Measurements from ENCODE around the gene ADK. TPM values are rescaled to one million over a fixed set of nuclear protein-coding genes. Genes with fewer than 3 reads are reported as not detected.

Gene ADK
- total and polyA plus RNA-seq, 2 of the 13 experiments (the other 11 are each of a cell fraction or from before 2014, with no cell fraction given), result 48.6 to 79.1 TPM

GRCh38 chr10:74379474-74379873, 228.5 kb downstream of the ADK start (continued):
- no peak for TF ChIP-seq HOMEZ (CRISPR knock-in tag; IDR thresholded peaks at IDR 0.05; ENCODE audit: low read depth)

GRCh38 chr10:74380795-74381194, 229.8 kb downstream of the ADK start:
- ATAC-seq (no peak), DNase-seq (ENCODE audit: low spot score) (no peak), FAIRE-seq (no peak)
- POLR2A ChIA-PET, result no interaction called here
- Histone ChIP-seq H3K4me3 (replicated peaks in 1 of 3; ENCODE audit: insufficient read depth in 1 of 3, low read depth in 2 of 3, low read length in 3 of 3) (no peak overlapping the region), H3K27me3 (ENCODE audit: control insufficient read depth in 1 of 2, insufficient read depth in 2 of 2, low read length in 2 of 2) (no peaks in the 10 kb centered on the region), H3K4me1 (ENCODE audit: insufficient read depth, low read length) (peaks cover 18% of the 10 kb centered on the region), H3K27ac (ENCODE audit: extremely low read length, insufficient read depth, low read length) (no peak overlapping the region), H3K79me2 (ENCODE audit: insufficient read depth, low read length) (peaks cover 2% of the 10 kb centered on the region), H3K9ac (ENCODE audit: insufficient read depth, low read depth, low read length) (no peak overlapping the region), H2AFZ (ENCODE audit: low read length) (no peak overlapping the region), H3K36me3 (replicated peaks in 1 of 2; ENCODE audit: control insufficient read depth in 1 of 2, insufficient read depth in 2 of 2, low read length in 2 of 2) (no peaks in the 10 kb centered on the region), H4K20me1 (ENCODE audit: insufficient read depth, low read length) (no peaks in the 10 kb centered on the region), H3K4me2 (ENCODE audit: low read depth, low read length) (no peak overlapping the region), H3K9me3 (ENCODE audit: low read length) (no peaks in the 10 kb centered on the region)
- in situ Hi-C loops (cut with HindIII; ENCODE audit: extremely low pct_ligation_motif_present, low pct_unique_long_range_greater_than_20kb) (no loop called here), intact Hi-C loops (cut with micrococcal nuclease; ENCODE audit: unreplicated experiment) (no loop called here)
- CTCF ChIA-PET (ENCODE audit: low intra/inter-chr PET ratio, low total read pairs), result no interaction called here
- no TSS peak for BruUV-seq (replicated peaks)
- WGBS (ENCODE audit: low lambda C conversion rate), result 100% methylated on average over 1 of the region's 1 CpG
- TF ChIP-seq RFX1 (IDR thresholded peaks at IDR 0.05) (peak; percentile 33; the same call in 1 of the 2 replicates), ZSCAN29 (CRISPR knock-in tag; conservative IDR thresholded peaks at IDR 0.05) (no peak)

DNA sequence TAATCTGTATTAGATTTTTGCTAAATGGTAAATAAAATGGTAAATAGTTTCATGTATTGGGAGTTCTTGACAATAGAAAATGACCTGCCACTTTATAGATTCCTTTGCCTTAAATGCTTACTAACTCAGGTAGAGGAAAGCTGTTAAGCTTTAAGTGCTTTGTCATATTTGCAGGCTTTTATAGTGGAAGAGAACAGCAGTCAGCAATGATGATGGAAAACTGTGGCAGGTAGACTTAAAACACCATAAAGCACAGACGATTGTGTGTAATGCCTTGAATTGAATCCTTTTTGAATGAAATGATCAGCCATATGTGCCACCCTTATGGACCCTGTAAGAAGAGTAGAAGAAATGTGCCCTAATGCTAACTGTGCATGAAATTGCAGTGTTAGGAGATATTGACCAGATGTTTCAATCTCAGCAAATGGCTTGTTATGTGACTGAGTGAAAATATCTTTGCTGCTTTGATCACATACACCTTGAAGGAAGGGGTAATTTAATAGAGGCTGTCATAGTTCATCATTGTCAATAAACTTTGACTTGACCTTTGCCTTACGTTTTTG, 230.4 kb downstream of the ADK start:
- no peak overlapping the region for H3K27ac ChIP-seq (ENCODE audit: extremely low read length, insufficient read depth, low read length)
- H3K36me3 ChIP-seq (replicated peaks in 1 of 2; ENCODE audit: control insufficient read depth in 1 of 2, insufficient read depth in 2 of 2, low read length in 2 of 2), result no peaks in the 10 kb centered on the region
- 89% methylated on average over 2 of the region's 2 CpGs for WGBS (ENCODE audit: low lambda C conversion rate)
- H3K4me3 ChIP-seq (replicated peaks in 1 of 3; ENCODE audit: insufficient read depth in 1 of 3, low read depth in 2 of 3, low read length in 3 of 3), result no peak overlapping the region
- peaks cover 2% of the 10 kb centered on the region for H3K79me2 ChIP-seq (ENCODE audit: insufficient read depth, low read length)
- H3K4me2 ChIP-seq (ENCODE audit: low read depth, low read length), result no peak overlapping the region
- intact Hi-C loops (cut with micrococcal nuclease; ENCODE audit: unreplicated experiment) (no loop called here), in situ Hi-C loops (cut with HindIII; ENCODE audit: extremely low pct_ligation_motif_present, low pct_unique_long_range_greater_than_20kb) (no loop called here)
- DNase-seq (ENCODE audit: low spot score) (no peak), ATAC-seq (no peak), FAIRE-seq (no peak)
- no peak overlapping the region for H2AFZ ChIP-seq (ENCODE audit: low read length)
- ChIA-PET CTCF (ENCODE audit: low intra/inter-chr PET ratio, low total read pairs) (no interaction called here), POLR2A (no interaction called here)
- H4K20me1 ChIP-seq (ENCODE audit: insufficient read depth, low read length), result no peaks in the 10 kb centered on the region
- peaks cover 18% of the 10 kb centered on the region for H3K4me1 ChIP-seq (ENCODE audit: insufficient read depth, low read length)
- no TSS peak for BruUV-seq (replicated peaks)
- H3K27me3 ChIP-seq (ENCODE audit: control insufficient read depth in 1 of 2, insufficient read depth in 2 of 2, low read length in 2 of 2), result no peaks in the 10 kb centered on the region
- H3K9me3 ChIP-seq (ENCODE audit: low read length), result no peaks in the 10 kb centered on the region
- H3K9ac ChIP-seq (ENCODE audit: insufficient read depth, low read depth, low read length), result no peak overlapping the region
- TF ChIP-seq ZNF24 (IDR thresholded peaks at IDR 0.05) (no peak), BORCS8-MEF2B (CRISPR knock-in tag; IDR thresholded peaks at IDR 0.05) (no peak), TFAP4 (IDR thresholded peaks at IDR 0.05; ENCODE audit: borderline replicate concordance, low read depth) (no peak), MNT (IDR thresholded peaks at IDR 0.05) (no peak), SAP130 (CRISPR knock-in tag; IDR thresholded peaks at IDR 0.05; ENCODE audit: low read depth) (no peak), NFYB (CRISPR knock-in tag; IDR thresholded peaks at IDR 0.05) (no peak)
- TF ChIP-seq, protein P1, sequence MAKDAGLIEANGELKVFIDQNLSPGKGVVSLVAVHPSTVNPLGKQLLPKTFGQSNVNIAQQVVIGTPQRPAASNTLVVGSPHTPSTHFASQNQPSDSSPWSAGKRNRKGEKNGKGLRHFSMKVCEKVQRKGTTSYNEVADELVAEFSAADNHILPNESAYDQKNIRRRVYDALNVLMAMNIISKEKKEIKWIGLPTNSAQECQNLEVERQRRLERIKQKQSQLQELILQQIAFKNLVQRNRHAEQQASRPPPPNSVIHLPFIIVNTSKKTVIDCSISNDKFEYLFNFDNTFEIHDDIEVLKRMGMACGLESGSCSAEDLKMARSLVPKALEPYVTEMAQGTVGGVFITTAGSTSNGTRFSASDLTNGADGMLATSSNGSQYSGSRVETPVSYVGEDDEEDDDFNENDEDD (CRISPR knock-in tag; IDR thresholded peaks at IDR 0.05; ENCODE audit: borderline replicate concordance), result no peak
